GM06990 (cell line): Measurements from ENCODE around the gene KIF2A.

Experiments
- DNase-seq: peaks from one replicate; pipeline ENCODE4 v3.0.0-alpha.2; 2011; ENCODE audit not compliant: insufficient read length; ENCODE audit errors: extremely low read depth
- H3K27me3 ChIP-seq: replicated peaks from 2 replicates; pipeline ENCODE4 v1.6.0; 2011; ENCODE audit warnings: low read length; ENCODE audit not compliant: control insufficient read depth, insufficient read depth
- H3K36me3 ChIP-seq: 2 replicates; pipeline ENCODE4 v1.5.1; 2011; ENCODE audit warnings: low read length; ENCODE audit not compliant: control insufficient read depth, insufficient read depth
- H3K4me3 ChIP-seq: replicated peaks from 2 replicates; pipeline ENCODE4 v1.5.1; 2011; ENCODE audit warnings: low read depth, mild to moderate bottlenecking, control low read depth, low read length
- CTCF ChIP-seq: IDR thresholded peaks from 2 replicates; pipeline ENCODE4 v1.5.1; 2011; ENCODE audit warnings: low read length, control low read depth, mild to moderate bottlenecking, inconsistent platforms; ENCODE audit not compliant: insufficient read depth, poor library complexity, severe bottlenecking

KIF2A gene

GRCh38 chr5:62312674-62313073 lies 6.7 kb downstream of the KIF2A start:
- Histone ChIP-seq H3K4me3 (no peak overlapping the region), H3K36me3 (no peaks in the 10 kb centered on the region), H3K27me3 (no peaks in the 10 kb centered on the region)
- DNase-seq, result no peak
- TF ChIP-seq CTCF, result no peak

GRCh38 chr5:62314213-62314830 lies 8.3 kb downstream of the KIF2A start:
- H3K27me3 ChIP-seq, result no peaks in the 10 kb centered on the region
- no peak overlapping the region for H3K4me3 ChIP-seq
- DNase-seq, result no peak
- no peaks in the 10 kb centered on the region for H3K36me3 ChIP-seq
- no peak for TF ChIP-seq CTCF

GRCh38 chr5:62315376-62316175 lies 9.6 kb downstream of the KIF2A start:
- DNase-seq, result no peak
- Histone ChIP-seq H3K36me3 (no peaks in the 10 kb centered on the region), H3K4me3 (no peak overlapping the region), H3K27me3 (no peaks in the 10 kb centered on the region)
- no peak for TF ChIP-seq CTCF

- DNase-seq, result no peak
- no peak for TF ChIP-seq CTCF
- H3K27me3 ChIP-seq, result no peaks in the 10 kb centered on the region
- H3K36me3 ChIP-seq, result no peaks in the 10 kb centered on the region
- H3K4me3 ChIP-seq, result no peak overlapping the region
Measured at GRCh38 chr5:62316176-62316502, 10.1 kb downstream of the KIF2A start.

- no peak for DNase-seq
- Histone ChIP-seq H3K27me3 (no peaks in the 10 kb centered on the region), H3K4me3 (no peak overlapping the region), H3K36me3 (peaks cover 2% of the 10 kb centered on the region)
- no peak for TF ChIP-seq CTCF
Measured at GRCh38 chr5:62317810-62318209, 11.8 kb downstream of the KIF2A start.
